ENCODE results near the gene TMC8. TPM values are rescaled to one million over a fixed set of nuclear protein-coding genes. Genes with fewer than 3 reads are reported as not detected.

Gene TMC8
- total and polyA plus RNA-seq, 2 donors from 2014 or later = 1.0 to 35.9 TPM

GRCh38 chr17:78107976-78108725 is 22.4 kb upstream of the TMC8 start:
- Histone ChIP-seq H3K36me3 (ENCODE audit: control insufficient read depth in 2 of 3, insufficient read depth in 3 of 3, low read length in 3 of 3) (peaks cover 0 to 19% (median 13%) of the 10 kb centered on the region in 3 donors), H3K27me3 (ENCODE audit: control insufficient read depth, insufficient read depth, low read length) (no peaks in the 10 kb centered on the region), H3K9me3 (ENCODE audit: control insufficient read depth in 2 of 3, insufficient read depth in 1 of 3, low read length in 3 of 3) (no peaks in the 10 kb centered on the region), H3K4me1 (ENCODE audit: control insufficient read depth in 2 of 3, insufficient read depth in 2 of 3, low read depth in 1 of 3, low read length in 3 of 3) (peaks cover 0 to 5% (median 0%) of the 10 kb centered on the region in 3 donors), H3K27ac (ENCODE audit: low read depth in 2 of 2, low read length in 2 of 2) (no peak overlapping the region), H3K9ac (ENCODE audit: low read length in 3 of 3) (no peak overlapping the region), H3K4me3 (ENCODE audit: low read length in 3 of 3) (no peak overlapping the region)
- intact Hi-C loops (cut with DNase I) = no loop called here
- TF ChIP-seq, protein P1, sequence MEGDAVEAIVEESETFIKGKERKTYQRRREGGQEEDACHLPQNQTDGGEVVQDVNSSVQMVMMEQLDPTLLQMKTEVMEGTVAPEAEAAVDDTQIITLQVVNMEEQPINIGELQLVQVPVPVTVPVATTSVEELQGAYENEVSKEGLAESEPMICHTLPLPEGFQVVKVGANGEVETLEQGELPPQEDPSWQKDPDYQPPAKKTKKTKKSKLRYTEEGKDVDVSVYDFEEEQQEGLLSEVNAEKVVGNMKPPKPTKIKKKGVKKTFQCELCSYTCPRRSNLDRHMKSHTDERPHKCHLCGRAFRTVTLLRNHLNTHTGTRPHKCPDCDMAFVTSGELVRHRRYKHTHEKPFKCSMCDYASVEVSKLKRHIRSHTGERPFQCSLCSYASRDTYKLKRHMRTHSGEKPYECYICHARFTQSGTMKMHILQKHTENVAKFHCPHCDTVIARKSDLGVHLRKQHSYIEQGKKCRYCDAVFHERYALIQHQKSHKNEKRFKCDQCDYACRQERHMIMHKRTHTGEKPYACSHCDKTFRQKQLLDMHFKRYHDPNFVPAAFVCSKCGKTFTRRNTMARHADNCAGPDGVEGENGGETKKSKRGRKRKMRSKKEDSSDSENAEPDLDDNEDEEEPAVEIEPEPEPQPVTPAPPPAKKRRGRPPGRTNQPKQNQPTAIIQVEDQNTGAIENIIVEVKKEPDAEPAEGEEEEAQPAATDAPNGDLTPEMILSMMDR (IDR thresholded peaks at IDR 0.05; ENCODE audit: borderline replicate concordance, extremely low read depth, insufficient read depth) = no peak
- FAIRE-seq (no peak), DNase-seq (peak in 1 of 5 donors; percentile 48)

- intact Hi-C loops (cut with DNase I) = no loop called here
- FAIRE-seq = no peak
Observed at GRCh38 chr17:78108726-78109488, 21.7 kb upstream of the TMC8 start.

DNA sequence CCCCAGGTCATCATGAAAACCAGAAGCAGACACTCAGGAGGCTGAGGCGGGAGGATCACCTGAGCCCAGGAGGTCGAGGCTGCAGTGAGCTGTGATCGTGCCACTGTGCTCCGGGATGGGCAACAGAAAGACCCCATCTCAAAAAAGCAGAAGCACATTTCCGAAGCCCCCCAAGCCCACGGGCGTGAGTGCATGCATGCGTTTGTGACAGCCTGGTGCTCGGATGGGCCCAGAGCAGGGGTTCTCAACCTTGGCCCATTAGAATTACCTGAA is 21.1 kb upstream of the TMC8 start:
- TF ChIP-seq, protein P1 (IDR thresholded peaks at IDR 0.05; ENCODE audit: borderline replicate concordance, extremely low read depth, insufficient read depth) = no peak
- intact Hi-C loops (cut with DNase I) = no loop called here
- Histone ChIP-seq H3K27ac (ENCODE audit: low read depth in 2 of 2, low read length in 2 of 2) (no peak overlapping the region), H3K27me3 (ENCODE audit: control insufficient read depth, insufficient read depth, low read length) (no peaks in the 10 kb centered on the region), H3K36me3 (ENCODE audit: control insufficient read depth in 2 of 3, insufficient read depth in 3 of 3, low read length in 3 of 3) (peaks cover 0 to 8% (median 0%) of the 10 kb centered on the region in 3 donors), H3K9me3 (ENCODE audit: control insufficient read depth in 2 of 3, insufficient read depth in 1 of 3, low read length in 3 of 3) (no peaks in the 10 kb centered on the region), H3K9ac (ENCODE audit: low read length in 3 of 3) (no peak overlapping the region), H3K4me1 (ENCODE audit: control insufficient read depth in 2 of 3, insufficient read depth in 2 of 3, low read depth in 1 of 3, low read length in 3 of 3) (peaks cover 0 to 5% (median 0%) of the 10 kb centered on the region in 3 donors), H3K4me3 (ENCODE audit: low read length in 3 of 3) (no peak overlapping the region)
- no peak for FAIRE-seq
- DNase-seq = peak in 1 of 5 donors; percentile 54

More at GRCh38 chr17:78108726-78109488, 21.7 kb upstream of the TMC8 start:
- H3K4me1 ChIP-seq (ENCODE audit: control insufficient read depth in 2 of 3, insufficient read depth in 2 of 3, low read depth in 1 of 3, low read length in 3 of 3) = peaks cover 0 to 5% (median 0%) of the 10 kb centered on the region in 3 donors
- no peak overlapping the region for H3K4me3 ChIP-seq (ENCODE audit: low read length in 3 of 3)
- H3K36me3 ChIP-seq (ENCODE audit: control insufficient read depth in 2 of 3, insufficient read depth in 3 of 3, low read length in 3 of 3) = peaks cover 0 to 11% (median 5%) of the 10 kb centered on the region in 3 donors
- no peak overlapping the region for H3K27ac ChIP-seq (ENCODE audit: low read depth in 2 of 2, low read length in 2 of 2)
- TF ChIP-seq, protein P1 (IDR thresholded peaks at IDR 0.05; ENCODE audit: borderline replicate concordance, extremely low read depth, insufficient read depth) = no peak
- H3K9ac ChIP-seq (ENCODE audit: low read length in 3 of 3) = no peak overlapping the region
- no peaks in the 10 kb centered on the region for H3K9me3 ChIP-seq (ENCODE audit: control insufficient read depth in 2 of 3, insufficient read depth in 1 of 3, low read length in 3 of 3)
- H3K27me3 ChIP-seq (ENCODE audit: control insufficient read depth, insufficient read depth, low read length) = no peaks in the 10 kb centered on the region
- peak in 1 of 5 donors; percentile 12 for DNase-seq

Measured in kidney (tissue), 14 donors.